ENCODE results near the gene MND1.

DNA sequence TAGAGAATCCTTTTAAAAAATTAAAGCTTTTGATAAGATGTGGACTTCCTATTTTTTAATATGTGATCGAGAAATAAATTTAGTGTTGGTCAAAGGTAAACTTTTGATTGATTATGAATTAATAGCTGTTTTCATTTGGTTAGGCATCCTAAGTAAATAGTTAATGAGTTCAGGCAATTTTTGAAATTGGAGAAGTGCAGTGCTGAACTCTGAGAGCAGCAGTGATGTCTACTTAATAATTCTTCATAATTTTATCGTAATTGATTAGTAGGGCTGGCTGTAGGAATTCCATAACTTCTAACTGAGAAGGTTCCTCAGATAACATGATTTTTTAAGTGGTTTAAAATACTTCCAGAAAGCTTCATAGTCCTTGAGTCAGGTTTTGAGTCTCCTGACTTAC, 1.5 kb downstream of the MND1 start:
- TF ChIP-seq, protein P1, sequence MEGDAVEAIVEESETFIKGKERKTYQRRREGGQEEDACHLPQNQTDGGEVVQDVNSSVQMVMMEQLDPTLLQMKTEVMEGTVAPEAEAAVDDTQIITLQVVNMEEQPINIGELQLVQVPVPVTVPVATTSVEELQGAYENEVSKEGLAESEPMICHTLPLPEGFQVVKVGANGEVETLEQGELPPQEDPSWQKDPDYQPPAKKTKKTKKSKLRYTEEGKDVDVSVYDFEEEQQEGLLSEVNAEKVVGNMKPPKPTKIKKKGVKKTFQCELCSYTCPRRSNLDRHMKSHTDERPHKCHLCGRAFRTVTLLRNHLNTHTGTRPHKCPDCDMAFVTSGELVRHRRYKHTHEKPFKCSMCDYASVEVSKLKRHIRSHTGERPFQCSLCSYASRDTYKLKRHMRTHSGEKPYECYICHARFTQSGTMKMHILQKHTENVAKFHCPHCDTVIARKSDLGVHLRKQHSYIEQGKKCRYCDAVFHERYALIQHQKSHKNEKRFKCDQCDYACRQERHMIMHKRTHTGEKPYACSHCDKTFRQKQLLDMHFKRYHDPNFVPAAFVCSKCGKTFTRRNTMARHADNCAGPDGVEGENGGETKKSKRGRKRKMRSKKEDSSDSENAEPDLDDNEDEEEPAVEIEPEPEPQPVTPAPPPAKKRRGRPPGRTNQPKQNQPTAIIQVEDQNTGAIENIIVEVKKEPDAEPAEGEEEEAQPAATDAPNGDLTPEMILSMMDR (IDR thresholded peaks at IDR 0.05), result no peak
- no peak for TF ChIP-seq POLR2A (IDR thresholded peaks at IDR 0.05)
